Measurements from ENCODE around the gene SCLT1.

GRCh38 chr4:129064717-129065116 lies 28.6 kb downstream of the SCLT1 start:
- TF ChIP-seq CTCF (IDR thresholded peaks at IDR 0.05) (no peak), POLR2A (IDR thresholded peaks at IDR 0.05) (no peak)
